LNCaP clone FGC (cell line): ENCODE data around the gene CMIP.

Experiments used
- DNase-seq: peaks from one replicate; pipeline ENCODE4 v3.0.0-alpha.2; 2011; ENCODE audit warnings: low read depth
- H3K4me3 ChIP-seq: 2 replicates; pipeline ENCODE4 v1.5.1; 2011; ENCODE audit warnings: mild to moderate bottlenecking, low read depth, low read length, control low read depth
- TF ChIP-seq, protein P1 (sequence below): IDR thresholded peaks from 2 replicates; pipeline ENCODE4 v1.5.1; 2012; ENCODE audit warnings: mild to moderate bottlenecking; ENCODE audit not compliant: control insufficient read depth, insufficient read depth; ENCODE audit errors: extremely low read depth

Gene CMIP

DNA sequence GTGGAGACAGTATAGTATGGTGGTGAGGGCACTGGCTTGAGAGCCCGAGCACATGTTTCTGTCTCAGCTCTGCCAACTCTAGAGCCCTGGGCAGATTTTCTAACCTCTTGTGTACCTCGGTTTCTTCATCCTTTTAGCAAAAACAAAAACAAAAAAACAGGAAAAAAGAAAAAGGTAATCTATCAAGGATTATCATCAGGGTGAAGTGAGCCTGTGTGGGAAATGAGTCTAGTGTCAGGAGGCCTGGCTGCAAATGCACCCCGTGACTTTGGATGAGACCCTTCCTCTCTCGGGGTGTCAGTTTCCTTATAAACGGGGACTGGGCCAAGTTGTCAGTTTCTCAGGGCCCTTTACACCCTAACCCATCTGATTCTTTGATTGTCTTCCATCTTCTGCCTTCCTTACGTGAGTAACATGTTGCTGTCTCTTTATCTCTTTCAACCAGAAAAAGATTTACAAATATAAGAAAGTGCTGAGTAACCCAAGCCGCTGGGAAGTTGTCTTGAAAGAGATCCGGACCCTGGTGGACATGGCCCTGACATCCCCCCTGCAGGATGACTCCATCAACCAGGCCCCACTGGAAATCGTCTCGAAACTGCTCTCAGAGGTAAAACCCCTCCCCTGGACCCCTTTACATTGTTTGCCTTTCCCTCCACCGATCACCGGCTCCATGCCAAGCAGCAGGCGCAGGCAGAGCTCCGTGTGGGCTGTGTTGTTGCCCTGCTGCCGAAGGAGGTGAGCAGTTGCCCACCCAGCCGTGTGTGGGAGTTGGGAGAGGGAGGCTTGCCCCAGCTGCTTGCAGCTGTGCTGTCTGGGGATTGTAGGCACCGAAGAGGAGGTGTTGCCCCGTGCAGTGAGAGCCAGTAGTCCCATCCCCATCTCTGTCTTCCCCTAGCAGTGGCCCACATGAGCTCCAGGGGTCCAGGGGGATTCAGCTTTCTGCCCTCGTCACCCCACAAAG lies 207.4 kb downstream of the CMIP start:
- TF ChIP-seq, protein P1, sequence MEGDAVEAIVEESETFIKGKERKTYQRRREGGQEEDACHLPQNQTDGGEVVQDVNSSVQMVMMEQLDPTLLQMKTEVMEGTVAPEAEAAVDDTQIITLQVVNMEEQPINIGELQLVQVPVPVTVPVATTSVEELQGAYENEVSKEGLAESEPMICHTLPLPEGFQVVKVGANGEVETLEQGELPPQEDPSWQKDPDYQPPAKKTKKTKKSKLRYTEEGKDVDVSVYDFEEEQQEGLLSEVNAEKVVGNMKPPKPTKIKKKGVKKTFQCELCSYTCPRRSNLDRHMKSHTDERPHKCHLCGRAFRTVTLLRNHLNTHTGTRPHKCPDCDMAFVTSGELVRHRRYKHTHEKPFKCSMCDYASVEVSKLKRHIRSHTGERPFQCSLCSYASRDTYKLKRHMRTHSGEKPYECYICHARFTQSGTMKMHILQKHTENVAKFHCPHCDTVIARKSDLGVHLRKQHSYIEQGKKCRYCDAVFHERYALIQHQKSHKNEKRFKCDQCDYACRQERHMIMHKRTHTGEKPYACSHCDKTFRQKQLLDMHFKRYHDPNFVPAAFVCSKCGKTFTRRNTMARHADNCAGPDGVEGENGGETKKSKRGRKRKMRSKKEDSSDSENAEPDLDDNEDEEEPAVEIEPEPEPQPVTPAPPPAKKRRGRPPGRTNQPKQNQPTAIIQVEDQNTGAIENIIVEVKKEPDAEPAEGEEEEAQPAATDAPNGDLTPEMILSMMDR: no peak
- no peak for DNase-seq
- no peak overlapping the region for H3K4me3 ChIP-seq

DNA sequence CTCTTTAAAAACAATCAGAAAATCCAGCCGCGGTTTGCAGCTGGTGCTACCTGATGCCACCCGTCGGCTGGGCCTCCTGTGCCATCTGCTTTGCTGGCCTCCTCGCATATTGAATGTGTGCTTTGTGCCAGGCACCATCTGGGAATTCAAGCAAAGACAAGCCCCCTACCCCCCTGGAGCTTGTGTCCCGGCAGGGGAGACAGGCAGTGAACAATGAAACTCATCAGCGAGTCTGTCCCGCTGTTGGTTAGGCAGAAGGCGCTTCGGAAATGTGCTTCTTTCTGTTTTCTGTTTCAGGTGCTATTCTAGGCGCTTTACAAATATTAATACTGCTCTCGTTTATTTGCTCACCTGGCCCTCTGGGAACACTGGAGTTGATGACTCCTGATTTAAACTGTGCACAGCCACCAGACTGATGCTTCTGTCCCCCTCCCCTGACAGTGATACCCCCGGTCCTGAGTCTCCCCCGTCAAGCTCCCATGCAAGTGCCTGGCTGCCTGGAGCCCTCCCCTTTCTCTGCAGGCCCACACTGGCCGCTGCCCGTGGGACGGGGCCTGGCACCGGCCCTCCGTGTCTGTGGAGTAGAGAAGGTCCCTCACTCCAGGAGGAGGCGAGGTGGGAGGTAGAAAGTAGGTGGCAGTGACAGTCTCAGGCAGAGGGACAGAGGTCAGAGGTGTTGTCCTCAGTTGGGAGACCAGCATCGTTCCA lies 208.3 kb downstream of the CMIP start:
- TF ChIP-seq, protein P1: no peak
- no peak overlapping the region for H3K4me3 ChIP-seq
- no peak for DNase-seq

DNA sequence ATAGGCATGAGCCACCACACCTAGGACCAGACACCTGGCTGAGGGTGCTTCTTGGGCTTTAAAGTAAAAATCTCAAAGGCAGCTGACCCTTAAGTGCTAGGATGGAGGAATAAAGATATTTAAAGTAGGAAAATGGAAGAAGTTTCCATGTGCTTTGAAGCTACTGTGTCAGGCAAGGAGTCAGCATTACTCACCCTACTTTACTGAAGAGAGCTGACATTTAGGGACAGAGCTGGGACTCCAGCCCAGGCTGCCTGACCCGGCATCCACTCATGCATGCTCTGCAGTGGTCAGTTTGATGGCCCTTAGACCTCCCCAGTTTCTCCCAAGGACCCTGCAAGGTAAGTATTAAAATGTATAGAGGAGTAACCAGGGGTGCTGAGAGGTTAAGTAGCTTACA lies 209.7 kb downstream of the CMIP start:
- no peak for DNase-seq
- TF ChIP-seq, protein P1: no peak
- H3K4me3 ChIP-seq: no peak overlapping the region

DNA sequence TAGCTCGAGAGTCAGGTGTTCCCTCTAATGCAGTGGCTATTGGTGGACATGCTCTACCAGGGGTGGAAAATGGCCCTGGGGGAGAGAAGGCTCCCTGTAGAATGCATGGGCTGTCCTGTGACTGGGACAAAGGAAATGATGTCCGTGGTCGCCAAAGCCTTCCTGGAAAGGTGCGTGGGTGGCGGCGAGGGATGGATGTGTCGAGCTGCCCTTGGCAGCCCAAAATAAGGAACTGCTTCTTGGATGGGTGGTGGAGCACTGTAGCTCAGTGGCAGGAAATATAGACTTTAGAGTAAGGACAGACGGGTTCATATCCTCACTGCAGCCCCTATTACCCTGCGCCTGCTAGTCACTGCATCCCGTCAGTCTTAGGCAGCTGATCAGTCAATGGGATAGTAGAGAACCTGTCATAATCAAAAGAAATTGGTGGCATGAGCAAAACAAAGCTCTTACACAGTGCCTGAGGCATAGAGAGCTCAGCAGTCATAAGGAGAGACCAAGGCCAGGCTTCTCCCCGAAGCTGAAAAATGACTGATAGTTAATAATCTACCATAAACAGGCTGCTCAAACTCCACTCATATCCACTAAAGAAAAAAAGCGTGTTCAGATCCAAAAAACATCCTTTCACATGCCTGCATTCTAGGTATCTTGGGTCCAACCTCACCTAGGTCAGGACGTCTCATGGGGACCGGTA lies 211.0 kb downstream of the CMIP start:
- H3K4me3 ChIP-seq: no peak overlapping the region
- no peak for DNase-seq
- TF ChIP-seq, protein P1: no peak

DNA sequence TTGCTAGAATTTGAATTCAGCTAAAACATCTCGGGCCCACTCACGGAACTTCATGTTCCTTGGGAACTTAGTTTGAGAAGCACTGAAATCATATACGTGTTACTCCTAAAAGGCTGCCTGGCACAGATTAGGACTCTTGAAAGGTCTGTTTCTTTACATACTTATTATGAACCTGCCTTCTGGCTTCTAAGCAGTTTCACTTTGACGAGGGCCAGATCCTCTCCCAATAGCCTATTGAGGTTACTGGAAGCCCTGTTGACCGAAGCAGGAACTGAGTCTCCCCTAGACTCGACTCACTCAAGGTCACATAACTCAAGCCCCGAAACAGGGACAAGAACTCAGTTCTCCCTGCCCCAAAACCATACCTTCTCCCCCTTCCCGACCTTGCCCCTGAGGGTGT lies 212.6 kb downstream of the CMIP start:
- no peak for DNase-seq
- H3K4me3 ChIP-seq: no peak overlapping the region
- TF ChIP-seq, protein P1: no peak

DNA sequence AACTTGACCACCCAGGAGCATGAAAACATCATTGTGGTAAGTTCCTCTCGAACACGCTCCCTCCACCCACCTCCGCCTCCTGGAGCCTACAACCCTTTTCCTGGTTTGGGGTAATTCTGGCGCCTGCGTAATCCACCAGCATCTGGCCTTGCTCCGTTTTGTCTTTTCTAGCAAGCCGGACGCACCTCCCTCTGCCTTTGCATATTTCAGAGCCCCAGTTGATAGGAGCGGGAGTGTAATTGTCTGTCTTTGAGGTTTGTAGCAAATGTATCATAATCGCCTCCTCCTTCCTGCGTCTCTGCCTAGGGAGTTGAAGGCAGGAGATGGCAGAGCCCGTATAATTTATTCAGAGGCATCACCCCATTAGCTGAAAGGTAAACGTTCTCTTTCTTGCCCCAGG lies 213.2 kb downstream of the CMIP start:
- H3K4me3 ChIP-seq: no peak overlapping the region
- TF ChIP-seq, protein P1: no peak
- DNase-seq: no peak
